ENCODE measurements around the gene ACSL3.
"Not testable (repeated sequence)": the region's sequence is repeated elsewhere in the genome, so short reads cannot be mapped to it uniquely, and the experiment has no call there.

GRCh38 chr2:222868560-222869251, 7.9 kb downstream of the ACSL3 start:
- TF ChIP-seq CTCF, POLR2A (IDR thresholded peaks at IDR 0.05): not testable (repeated sequence)

All from testis (tissue), 2 donors.